Gastroesophageal sphincter (tissue), 4 donors: ENCODE measurements around the gene CDK4. TPM values are rescaled to one million over a fixed set of nuclear protein-coding genes. Genes with fewer than 3 reads are reported as not detected.

Experiments
- ATAC-seq: fragments of 150-250 bp; one replicate; pipeline ENCODE4 v1.9.1; 2016; ENCODE audit warnings: mild to moderate bottlenecking, moderate library complexity
- H3K27ac ChIP-seq, 4 donors: fragments of 200-600 bp; sonication (generic) in 3 of 4; 1 replicate in 3 of 4; 2 replicates in 1 of 4; pipeline ENCODE4 v1.5.1; 2016 to 2019
- H3K27me3 ChIP-seq: fragments of 200-600 bp; sonication (generic); one replicate; pipeline ENCODE4 v1.5.1; 2019
- H3K36me3 ChIP-seq, 2 donors: fragments of 200-600 bp; sonication (generic); one replicate each; pipeline ENCODE4 v1.5.1; 2019; ENCODE audit warnings: control low read depth in 1 of 2
- H3K4me1 ChIP-seq, 3 donors: fragments of 200-600 bp; sonication (generic); 1 replicate in 2 of 3; 2 replicates in 1 of 3; pipeline ENCODE4 v1.5.1; 2016 to 2019; ENCODE audit warnings: control low read depth in 2 of 3
- H3K4me3 ChIP-seq, 2 donors: fragments of 200-600 bp; sonication (generic); one replicate each; pipeline ENCODE4 v1.5.1; 2019; ENCODE audit warnings: mild to moderate bottlenecking in 1 of 2, moderate library complexity in 1 of 2
- H3K9me3 ChIP-seq, 3 donors: fragments of 200-600 bp; sonication (generic); one replicate each; pipeline ENCODE4 v1.5.1; 2017 to 2019; ENCODE audit warnings: control low read depth in 2 of 3
- EP300 ChIP-seq: sonication (generic); formaldehyde crosslinking; IDR thresholded peaks from one replicate; pipeline ENCODE4 v1.6.1; 2017; ENCODE audit warnings: antibody characterized with exemption, mild to moderate bottlenecking
- POLR2A ChIP-seq, 2 donors: fragments of 450-650 bp; IDR thresholded peaks; one replicate each; pipeline ENCODE4 v1.6.1; 2017; ENCODE audit warnings: antibody characterized with exemption in 2 of 2, mild to moderate bottlenecking in 2 of 2, moderate library complexity in 1 of 2
- POLR2AphosphoS5 ChIP-seq: sonication (generic); formaldehyde crosslinking; IDR thresholded peaks from one replicate; pipeline ENCODE4 v1.6.1; 2017; ENCODE audit warnings: antibody characterized with exemption
- WGBS, 2 donors: methylation state at CpG; one replicate each; pipeline ENCODE4 v1.1.5; 2018; ENCODE audit warnings: low coverage in 1 of 2; 5-methylcytosine and 5-hydroxymethylcytosine counted together
- total RNA-seq, 4 donors: library from RNA; depleted of rRNA; stranded (reverse); fragments of >200 nt; gene quantifications; one replicate each; pipeline ENCODE4 v1.1.0, GENCODE V29; 2016
- TF ChIP-seq, protein P1 (sequence below), 4 experiments: fragments of 200-600 bp in 2 of 4; fragments of 450-650 bp in 2 of 4; sonication (generic) in 1 of 4; IDR thresholded peaks; one replicate each; pipeline ENCODE4 v1.5.1; 2017 to 2019; ENCODE audit warnings: antibody characterized with exemption in 4 of 4, mild to moderate bottlenecking in 2 of 4, moderate library complexity in 2 of 4

Gene CDK4
- total RNA-seq, 4 donors from 2014 or later = 56.7 to 107 (median 101) TPM

DNA sequence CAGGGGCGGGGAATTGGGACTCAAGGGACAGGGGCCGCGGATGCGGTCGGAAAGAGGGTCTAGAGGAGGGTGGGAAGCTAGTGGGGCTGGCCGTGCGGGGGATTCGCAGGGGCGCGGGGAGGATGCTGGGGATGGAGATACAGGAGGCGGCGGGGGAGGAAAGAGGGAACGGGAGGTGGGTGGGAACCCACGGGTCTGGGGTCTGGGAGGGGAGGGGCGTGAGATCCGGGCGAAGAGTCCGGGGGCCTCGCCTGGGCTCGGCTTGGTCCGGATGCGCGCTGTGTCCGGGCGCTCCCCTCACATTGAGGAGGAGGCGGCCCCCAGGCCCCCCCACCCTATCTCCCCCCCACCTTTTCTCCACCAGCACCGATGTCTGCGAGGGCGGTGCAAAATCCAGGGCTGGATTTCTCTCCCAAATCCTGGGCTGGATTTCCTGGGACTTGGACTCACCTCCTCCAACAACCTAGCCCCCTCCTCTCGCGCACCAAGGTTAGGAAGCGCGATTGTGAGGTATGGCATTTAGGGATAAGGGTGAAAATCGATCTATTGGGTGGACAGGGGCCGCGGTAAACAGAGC is 13.4 kb downstream of the CDK4 start, which contains the start of gene AGAP2:
Gene AGAP2, minus strand, starts transcription at position 82 of the 577 bp plus-strand sequence. CDS start 496 bp downstream, outside the sequence.
- peak within 1 kb of the TSS; percentile 3 to 50 for H3K4me3 ChIP-seq
- peak within 1 kb of the TSS in 1 of 4 donors; percentile 38 for H3K27ac ChIP-seq
- no peaks in the 10 kb centered on the region for H3K36me3 ChIP-seq
- WGBS, 2 donors = 0 to 4% methylated on average over 4 to 21 of the region's 36 CpGs
- H3K9me3 ChIP-seq = no peaks in the 10 kb centered on the region
- H3K27me3 ChIP-seq = peaks cover 83% of the 10 kb centered on the region
- peaks cover 4 to 39% (median 31%) of the 10 kb centered on the region in 3 donors for H3K4me1 ChIP-seq
- no peak for ATAC-seq
- TF ChIP-seq EP300 (no peak), POLR2AphosphoS5 (no peak), POLR2A (IDR thresholded peaks at IDR 0.05) (no peak)
- TF ChIP-seq, protein P1, sequence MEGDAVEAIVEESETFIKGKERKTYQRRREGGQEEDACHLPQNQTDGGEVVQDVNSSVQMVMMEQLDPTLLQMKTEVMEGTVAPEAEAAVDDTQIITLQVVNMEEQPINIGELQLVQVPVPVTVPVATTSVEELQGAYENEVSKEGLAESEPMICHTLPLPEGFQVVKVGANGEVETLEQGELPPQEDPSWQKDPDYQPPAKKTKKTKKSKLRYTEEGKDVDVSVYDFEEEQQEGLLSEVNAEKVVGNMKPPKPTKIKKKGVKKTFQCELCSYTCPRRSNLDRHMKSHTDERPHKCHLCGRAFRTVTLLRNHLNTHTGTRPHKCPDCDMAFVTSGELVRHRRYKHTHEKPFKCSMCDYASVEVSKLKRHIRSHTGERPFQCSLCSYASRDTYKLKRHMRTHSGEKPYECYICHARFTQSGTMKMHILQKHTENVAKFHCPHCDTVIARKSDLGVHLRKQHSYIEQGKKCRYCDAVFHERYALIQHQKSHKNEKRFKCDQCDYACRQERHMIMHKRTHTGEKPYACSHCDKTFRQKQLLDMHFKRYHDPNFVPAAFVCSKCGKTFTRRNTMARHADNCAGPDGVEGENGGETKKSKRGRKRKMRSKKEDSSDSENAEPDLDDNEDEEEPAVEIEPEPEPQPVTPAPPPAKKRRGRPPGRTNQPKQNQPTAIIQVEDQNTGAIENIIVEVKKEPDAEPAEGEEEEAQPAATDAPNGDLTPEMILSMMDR (IDR thresholded peaks at IDR 0.05) = no peak

GRCh38 chr12:57737467-57738460 is 14.3 kb downstream of the CDK4 start:
- H3K27ac ChIP-seq = peak overlapping the region in 1 of 4 donors; percentile 38

DNA sequence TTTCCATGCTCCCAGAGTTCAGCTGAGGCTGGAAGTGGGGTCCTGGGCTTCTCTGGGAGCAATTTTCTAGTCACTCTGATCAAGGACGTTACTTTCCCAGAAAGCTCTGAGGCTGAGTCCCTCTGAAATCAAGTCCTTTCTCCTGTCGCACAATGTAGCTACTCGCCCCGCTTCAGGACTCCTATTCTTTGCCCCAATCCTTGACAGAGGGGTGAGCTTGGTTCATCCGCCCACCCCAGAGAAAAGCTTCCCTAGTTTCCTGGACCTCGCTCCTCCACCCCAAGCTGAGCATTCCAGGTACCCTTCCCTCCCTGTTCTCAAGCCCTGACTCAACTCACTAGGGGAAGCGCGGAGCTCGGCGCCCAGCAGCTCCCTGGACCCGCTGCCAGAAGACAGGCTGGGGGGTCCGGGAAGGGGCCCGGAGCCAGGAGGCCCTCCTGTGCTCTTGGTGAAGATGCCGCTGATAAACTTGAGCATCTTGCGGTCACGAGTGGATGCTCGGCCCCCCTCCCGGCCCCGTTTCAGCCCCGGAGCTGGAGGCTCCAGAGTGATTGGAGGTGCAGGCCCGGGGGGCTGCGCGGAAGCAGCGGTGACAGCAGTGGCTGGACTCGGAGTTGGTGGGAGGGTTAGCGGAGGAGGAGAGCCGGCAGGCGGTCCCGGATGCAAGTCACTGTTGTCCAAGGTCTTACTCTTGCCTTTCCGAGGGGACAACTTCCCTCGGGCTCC is 15.2 kb downstream of the CDK4 start:
- no peak for ATAC-seq

More at GRCh38 chr12:57737467-57738460, 14.3 kb downstream of the CDK4 start:
- 0% methylated on average over 2 of the region's 110 CpGs; no CpG with 5 or more reads in 1 of the 2 donors for WGBS, 2 donors
- peak overlapping the region; percentile 3 to 50 for H3K4me3 ChIP-seq
- TF ChIP-seq, protein P1 (IDR thresholded peaks at IDR 0.05) = peak in 2 of 4 experiments; percentile 26 to 35
- TF ChIP-seq POLR2A (IDR thresholded peaks at IDR 0.05) (no peak), POLR2AphosphoS5 (no peak), EP300 (no peak)
- H3K36me3 ChIP-seq = no peaks in the 10 kb centered on the region
- peaks cover 4 to 39% (median 31%) of the 10 kb centered on the region in 3 donors for H3K4me1 ChIP-seq
- peak; percentile 10 for ATAC-seq
- no peaks in the 10 kb centered on the region for H3K9me3 ChIP-seq
- H3K27me3 ChIP-seq = peaks cover 92% of the 10 kb centered on the region

More for the DNA sequence above, 15.2 kb downstream of the CDK4 start:
- H3K27me3 ChIP-seq = peaks cover 98% of the 10 kb centered on the region
- H3K9me3 ChIP-seq = no peaks in the 10 kb centered on the region
- no peaks in the 10 kb centered on the region for H3K36me3 ChIP-seq
- H3K4me1 ChIP-seq = peaks cover 4 to 39% (median 31%) of the 10 kb centered on the region in 3 donors
- H3K27ac ChIP-seq = peak overlapping the region in 1 of 4 donors; percentile 38
- no peak for TF ChIP-seq EP300
- TF ChIP-seq, protein P1 (IDR thresholded peaks at IDR 0.05) = no peak
- TF ChIP-seq POLR2AphosphoS5 = no peak
- TF ChIP-seq POLR2A (IDR thresholded peaks at IDR 0.05) = no peak
- 0 to 60% methylated on average over 2 to 4 of the region's 31 CpGs for WGBS, 2 donors
- peak overlapping the region in 1 of 2 donors; percentile 50 for H3K4me3 ChIP-seq
